ENCODE measurements around the gene PLAC8.
"Not testable (repeated sequence)": the region's sequence is repeated elsewhere in the genome, so short reads cannot be mapped to it uniquely, and the experiment has no call there.

The PLAC8 gene

GRCh38 chr4:83084956-83085355, 29.6 kb downstream of the PLAC8 start:
- not testable (repeated sequence) for H2AFZ ChIP-seq (ENCODE audit: low read depth, low read length); H3K79me1 ChIP-seq (replicated peaks; ENCODE audit: low read length, poor library complexity, severe bottlenecking); H3K9ac ChIP-seq (ENCODE audit: low read length); H3K18ac ChIP-seq (ENCODE audit: low read depth in 1 of 2, low read length in 2 of 2); H3K27me3 ChIP-seq (ENCODE audit: control insufficient read depth in 1 of 2, insufficient read depth in 1 of 2, low read length in 2 of 2); DNase-seq; H4K8ac ChIP-seq (ENCODE audit: low read length); H4K91ac ChIP-seq (ENCODE audit: low read length); H3K4ac ChIP-seq (ENCODE audit: low read depth in 1 of 2, low read length in 2 of 2); H2BK5ac ChIP-seq (ENCODE audit: low read depth, low read length, poor library complexity, severe bottlenecking); H3K4me1 ChIP-seq (ENCODE audit: control insufficient read depth, insufficient read depth, low read depth, low read length); H3K4me3 ChIP-seq (ENCODE audit: insufficient read depth in 1 of 2, low read depth in 1 of 2, low read length in 2 of 2); H3K27ac ChIP-seq (ENCODE audit: low read length, poor library complexity, severe bottlenecking); H2AK5ac ChIP-seq (ENCODE audit: low read length, severe bottlenecking); H3K14ac ChIP-seq (ENCODE audit: low read length in 2 of 2); H3K23ac ChIP-seq (ENCODE audit: low read length in 2 of 2); H2BK12ac ChIP-seq (ENCODE audit: low read length in 2 of 2); H3K36me3 ChIP-seq (ENCODE audit: control insufficient read depth in 1 of 2, insufficient read depth in 2 of 2, low read depth in 1 of 2, low read length in 2 of 2); H3K4me2 ChIP-seq (ENCODE audit: low read length, poor library complexity, severe bottlenecking); H2BK120ac ChIP-seq (ENCODE audit: low read depth, low read length); H2BK15ac ChIP-seq (ENCODE audit: low read depth, poor library complexity, severe bottlenecking); H3K9me3 ChIP-seq (ENCODE audit: control insufficient read depth, low read length)
- WGBS = 96% methylated on average over 10 of the region's 12 CpGs

DNA sequence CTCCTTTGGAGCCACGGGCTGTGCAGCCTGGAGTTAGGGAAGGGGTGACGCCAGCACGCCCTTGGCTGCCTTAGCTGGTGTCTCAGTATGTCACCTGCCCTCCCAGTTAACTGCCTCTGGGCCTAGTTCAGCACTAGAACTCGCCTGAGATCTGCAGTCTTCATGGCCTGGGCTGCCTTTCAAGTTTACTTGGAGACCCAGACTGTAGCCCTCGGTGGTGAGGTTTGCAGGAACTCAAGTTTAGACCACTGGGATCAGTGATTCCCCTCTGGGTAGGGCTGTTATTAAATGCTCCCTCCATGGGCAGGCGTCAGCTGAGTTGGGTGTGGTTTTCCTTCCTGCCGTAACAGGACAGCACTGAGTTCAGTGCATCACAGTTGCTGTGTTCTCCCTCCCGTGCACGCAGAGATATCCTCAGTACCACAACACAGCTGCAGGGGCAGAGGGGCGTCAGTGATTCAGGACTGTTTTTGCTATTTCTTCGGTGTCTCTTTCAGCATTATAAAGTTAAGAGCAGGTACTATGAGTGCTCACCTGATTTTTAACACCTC, 30.5 kb downstream of the PLAC8 start:
- H3K23ac ChIP-seq (ENCODE audit: low read length in 2 of 2) = peak overlapping the region in 1 of 2 experiments; percentile 77
- H4K8ac ChIP-seq (ENCODE audit: low read length) = no peak overlapping the region
- no peak overlapping the region for H3K4ac ChIP-seq (ENCODE audit: low read depth in 1 of 2, low read length in 2 of 2)
- no peak overlapping the region for H3K4me3 ChIP-seq (ENCODE audit: insufficient read depth in 1 of 2, low read depth in 1 of 2, low read length in 2 of 2)
- no peaks in the 10 kb centered on the region for H3K36me3 ChIP-seq (ENCODE audit: control insufficient read depth in 1 of 2, insufficient read depth in 2 of 2, low read depth in 1 of 2, low read length in 2 of 2)
- H4K91ac ChIP-seq (ENCODE audit: low read length) = peak overlapping the region; percentile 25
- no peak overlapping the region for H3K4me2 ChIP-seq (ENCODE audit: low read length, poor library complexity, severe bottlenecking)
- H3K79me1 ChIP-seq (replicated peaks; ENCODE audit: low read length, poor library complexity, severe bottlenecking) = no peaks in the 10 kb centered on the region
- peak overlapping the region; percentile 23 for H2AFZ ChIP-seq (ENCODE audit: low read depth, low read length)
- WGBS = 88% methylated on average over 9 of the region's 11 CpGs
- H2AK5ac ChIP-seq (ENCODE audit: low read length, severe bottlenecking) = no peak overlapping the region
- no peaks in the 10 kb centered on the region for H3K9me3 ChIP-seq (ENCODE audit: control insufficient read depth, low read length)
- no peak overlapping the region for H2BK120ac ChIP-seq (ENCODE audit: low read depth, low read length)
- peaks cover 2% of the 10 kb centered on the region for H3K4me1 ChIP-seq (ENCODE audit: control insufficient read depth, insufficient read depth, low read depth, low read length)
- no peak overlapping the region for H3K14ac ChIP-seq (ENCODE audit: low read length in 2 of 2)
- no peak overlapping the region for H2BK15ac ChIP-seq (ENCODE audit: low read depth, poor library complexity, severe bottlenecking)
- H2BK12ac ChIP-seq (ENCODE audit: low read length in 2 of 2) = no peak overlapping the region
- H3K9ac ChIP-seq (ENCODE audit: low read length) = no peak overlapping the region
- no peaks in the 10 kb centered on the region for H3K27me3 ChIP-seq (ENCODE audit: control insufficient read depth in 1 of 2, insufficient read depth in 1 of 2, low read length in 2 of 2)
- no peak overlapping the region for H2BK5ac ChIP-seq (ENCODE audit: low read depth, low read length, poor library complexity, severe bottlenecking)
- no peak overlapping the region for H3K18ac ChIP-seq (ENCODE audit: low read depth in 1 of 2, low read length in 2 of 2)
- DNase-seq = no peak
- no peak overlapping the region for H3K27ac ChIP-seq (ENCODE audit: low read length, poor library complexity, severe bottlenecking)

DNA sequence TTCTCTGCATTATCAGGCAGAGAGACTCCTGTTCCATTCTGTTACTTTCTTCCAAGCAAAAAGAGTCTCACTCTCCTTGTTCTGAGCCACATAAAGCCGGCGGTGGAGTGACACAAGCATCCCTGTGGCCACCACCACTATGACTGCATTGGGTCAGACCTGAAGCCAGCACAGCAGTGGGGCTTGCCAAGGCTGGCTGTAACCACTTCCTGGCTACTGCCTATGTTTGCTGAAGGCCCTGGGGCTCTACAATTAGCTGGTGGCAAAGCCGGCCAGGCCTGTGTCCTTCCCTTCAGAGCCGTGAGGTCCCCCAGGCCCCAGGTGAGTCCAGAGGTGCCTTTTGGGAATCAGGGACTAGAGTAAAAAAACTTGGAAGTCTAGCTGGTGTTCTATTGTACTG, 31.8 kb downstream of the PLAC8 start:
- Histone ChIP-seq H3K23ac (ENCODE audit: low read length in 2 of 2) (no peak overlapping the region), H3K27me3 (ENCODE audit: control insufficient read depth in 1 of 2, insufficient read depth in 1 of 2, low read length in 2 of 2) (no peaks in the 10 kb centered on the region), H3K27ac (ENCODE audit: low read length, poor library complexity, severe bottlenecking) (no peak overlapping the region), H2BK12ac (ENCODE audit: low read length in 2 of 2) (no peak overlapping the region), H3K9me3 (ENCODE audit: control insufficient read depth, low read length) (no peaks in the 10 kb centered on the region), H3K9ac (ENCODE audit: low read length) (no peak overlapping the region), H3K4me2 (ENCODE audit: low read length, poor library complexity, severe bottlenecking) (no peak overlapping the region), H3K18ac (ENCODE audit: low read depth in 1 of 2, low read length in 2 of 2) (no peak overlapping the region), H4K91ac (ENCODE audit: low read length) (no peak overlapping the region), H3K4me1 (ENCODE audit: control insufficient read depth, insufficient read depth, low read depth, low read length) (peaks cover 2% of the 10 kb centered on the region), H3K4ac (ENCODE audit: low read depth in 1 of 2, low read length in 2 of 2) (no peak overlapping the region), H3K14ac (ENCODE audit: low read length in 2 of 2) (no peak overlapping the region), H2BK120ac (ENCODE audit: low read depth, low read length) (no peak overlapping the region), H3K36me3 (ENCODE audit: control insufficient read depth in 1 of 2, insufficient read depth in 2 of 2, low read depth in 1 of 2, low read length in 2 of 2) (no peaks in the 10 kb centered on the region), H2BK15ac (ENCODE audit: low read depth, poor library complexity, severe bottlenecking) (no peak overlapping the region), H3K4me3 (ENCODE audit: insufficient read depth in 1 of 2, low read depth in 1 of 2, low read length in 2 of 2) (no peak overlapping the region), H2BK5ac (ENCODE audit: low read depth, low read length, poor library complexity, severe bottlenecking) (no peak overlapping the region), H3K79me1 (replicated peaks; ENCODE audit: low read length, poor library complexity, severe bottlenecking) (no peaks in the 10 kb centered on the region), H2AK5ac (ENCODE audit: low read length, severe bottlenecking) (no peak overlapping the region), H2AFZ (ENCODE audit: low read depth, low read length) (no peak overlapping the region), H4K8ac (ENCODE audit: low read length) (no peak overlapping the region)
- 96% methylated on average over 3 of the region's 4 CpGs for WGBS
- no peak for DNase-seq

GRCh38 chr4:83080561-83080960, 34.0 kb downstream of the PLAC8 start:
- no peak overlapping the region for H2AK5ac ChIP-seq (ENCODE audit: low read length, severe bottlenecking)

More at GRCh38 chr4:83080561-83080960, 34.0 kb downstream of the PLAC8 start:
- no peak for DNase-seq
- no peak overlapping the region for H2AFZ ChIP-seq (ENCODE audit: low read depth, low read length)
- H2BK120ac ChIP-seq (ENCODE audit: low read depth, low read length) = no peak overlapping the region
- no peak overlapping the region for H3K4me3 ChIP-seq (ENCODE audit: insufficient read depth in 1 of 2, low read depth in 1 of 2, low read length in 2 of 2)
- 96% methylated on average over 6 of the region's 6 CpGs for WGBS
- H2BK5ac ChIP-seq (ENCODE audit: low read depth, low read length, poor library complexity, severe bottlenecking) = no peak overlapping the region
- no peak overlapping the region for H3K23ac ChIP-seq (ENCODE audit: low read length in 2 of 2)
- peaks cover 2% of the 10 kb centered on the region for H3K4me1 ChIP-seq (ENCODE audit: control insufficient read depth, insufficient read depth, low read depth, low read length)
- peaks cover 0 to 12% of the 10 kb centered on the region in 2 experiments for H3K36me3 ChIP-seq (ENCODE audit: control insufficient read depth in 1 of 2, insufficient read depth in 2 of 2, low read depth in 1 of 2, low read length in 2 of 2)
- no peak overlapping the region for H3K18ac ChIP-seq (ENCODE audit: low read depth in 1 of 2, low read length in 2 of 2)
- H3K27ac ChIP-seq (ENCODE audit: low read length, poor library complexity, severe bottlenecking) = no peak overlapping the region
- H3K79me1 ChIP-seq (replicated peaks; ENCODE audit: low read length, poor library complexity, severe bottlenecking) = no peaks in the 10 kb centered on the region
- H3K4me2 ChIP-seq (ENCODE audit: low read length, poor library complexity, severe bottlenecking) = no peak overlapping the region
- no peak overlapping the region for H2BK12ac ChIP-seq (ENCODE audit: low read length in 2 of 2)
- no peaks in the 10 kb centered on the region for H3K9me3 ChIP-seq (ENCODE audit: control insufficient read depth, low read length)
- H4K8ac ChIP-seq (ENCODE audit: low read length) = no peak overlapping the region
- H3K9ac ChIP-seq (ENCODE audit: low read length) = no peak overlapping the region
- H3K4ac ChIP-seq (ENCODE audit: low read depth in 1 of 2, low read length in 2 of 2) = no peak overlapping the region
- no peak overlapping the region for H4K91ac ChIP-seq (ENCODE audit: low read length)
- no peak overlapping the region for H2BK15ac ChIP-seq (ENCODE audit: low read depth, poor library complexity, severe bottlenecking)
- H3K14ac ChIP-seq (ENCODE audit: low read length in 2 of 2) = no peak overlapping the region
- H3K27me3 ChIP-seq (ENCODE audit: control insufficient read depth in 1 of 2, insufficient read depth in 1 of 2, low read length in 2 of 2) = no peaks in the 10 kb centered on the region
